HG02798 (cell line): ENCODE data around the gene WFDC12.
"Not testable (repeated sequence)": the region's sequence is repeated elsewhere in the genome, so short reads cannot be mapped to it uniquely, and the experiment has no call there.

Source experiments
- ATAC-seq: cut with Tn5 transposase; IDR thresholded peaks from one replicate; pipeline ENCODE4 v1.9.1; 2021; ENCODE audit warnings: mild to moderate bottlenecking; ENCODE audit not compliant: unreplicated experiment, poor library complexity

Gene WFDC12, protein sequence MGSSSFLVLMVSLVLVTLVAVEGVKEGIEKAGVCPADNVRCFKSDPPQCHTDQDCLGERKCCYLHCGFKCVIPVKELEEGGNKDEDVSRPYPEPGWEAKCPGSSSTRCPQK

DNA sequence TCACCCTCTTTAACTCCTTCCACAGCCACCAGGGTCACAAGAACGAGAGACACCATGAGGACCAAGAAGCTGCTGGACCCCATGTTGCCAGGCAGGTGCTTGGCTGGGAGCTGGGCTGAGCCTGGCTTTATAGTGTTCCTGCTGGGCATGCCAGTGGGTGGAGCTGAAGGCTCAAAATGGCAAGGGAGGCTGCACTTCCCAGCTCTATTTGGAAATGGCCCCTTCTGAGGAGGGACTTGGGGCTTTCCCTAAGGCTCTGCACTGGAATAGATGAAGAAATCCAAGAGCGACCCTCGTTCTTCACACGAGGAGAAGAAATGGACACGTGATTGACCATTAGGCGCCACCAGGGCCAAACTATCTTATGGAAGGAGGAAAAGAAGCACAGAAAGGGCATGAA is at the start of gene WFDC12:
WFDC12 (minus strand) TSS at position 101 of the 400 bp plus-strand sequence; CDS start at position 83, 18 bp downstream.
- no peak for ATAC-seq

DNA sequence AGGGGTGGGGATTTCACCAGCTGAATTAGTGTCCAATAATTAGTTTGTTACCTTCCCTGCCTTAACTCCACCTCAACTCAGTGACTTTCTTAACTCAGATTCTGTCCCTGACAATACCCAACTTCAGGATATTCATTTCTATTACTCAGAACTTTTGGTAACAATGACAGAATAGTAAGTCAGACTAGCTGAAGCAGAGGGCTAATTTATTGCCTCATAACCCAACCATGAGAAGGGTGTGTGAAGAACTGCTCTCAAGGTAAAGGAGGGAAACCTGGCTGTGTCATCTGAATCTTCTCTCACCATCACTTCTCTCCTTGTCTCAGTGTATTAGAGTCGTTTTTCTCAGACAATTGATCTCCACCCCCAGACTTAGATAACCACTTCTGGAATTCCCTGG is 49.3 kb upstream of the WFDC12 start:
- ATAC-seq: no peak

DNA sequence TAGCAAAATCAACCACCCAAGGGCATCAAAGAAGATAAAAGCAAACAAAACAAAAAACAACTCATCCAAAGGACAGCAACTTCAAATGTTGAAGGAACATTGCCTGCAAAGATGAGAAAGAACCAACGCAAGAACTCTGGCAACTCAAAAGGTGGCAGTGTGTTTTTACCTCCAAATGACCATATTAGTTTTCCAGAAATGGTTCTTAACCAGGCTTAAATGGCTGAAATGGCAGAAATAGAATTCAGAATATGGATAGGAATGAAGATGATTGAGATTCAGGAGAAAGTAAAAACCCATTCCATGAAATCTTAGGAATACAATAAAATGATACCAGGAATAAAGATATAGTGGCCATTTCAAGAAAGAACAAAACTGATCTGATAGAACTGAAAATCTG is 40.6 kb upstream of the WFDC12 start:
- no peak for ATAC-seq

DNA sequence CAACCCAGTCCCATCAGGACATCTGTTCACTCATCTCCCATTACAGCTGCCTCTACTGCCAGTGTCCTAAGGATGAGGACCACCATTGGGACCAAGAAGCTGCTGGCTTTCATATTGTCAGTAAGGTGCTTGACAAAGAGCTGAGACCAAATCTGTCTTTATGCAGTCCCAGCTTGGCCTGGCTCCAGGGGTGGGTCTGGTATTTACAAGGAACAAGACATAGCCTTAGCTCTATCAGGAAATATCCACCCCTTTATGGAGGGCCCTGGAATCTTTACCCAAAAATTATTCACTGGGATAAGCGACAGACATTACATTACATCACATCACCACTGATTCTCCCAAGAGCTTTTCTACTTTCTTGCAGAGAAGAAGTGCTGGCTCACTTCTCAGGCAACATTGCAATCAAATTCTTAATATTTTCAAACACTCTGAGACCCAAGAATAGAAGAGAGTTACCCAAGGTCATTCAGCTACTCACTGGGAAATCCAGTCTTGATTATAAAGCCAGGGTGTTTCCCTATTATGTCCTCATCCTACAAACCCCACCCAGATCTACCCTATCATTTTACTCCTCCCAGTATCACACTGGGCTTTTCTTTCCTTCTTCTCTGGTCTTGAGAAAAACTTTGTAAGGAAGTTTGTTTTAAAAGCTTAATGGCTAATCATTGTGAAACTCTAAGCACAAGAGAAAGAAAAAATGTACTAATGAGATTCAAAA is 39.0 kb upstream of the WFDC12 start:
- ATAC-seq: no peak

DNA sequence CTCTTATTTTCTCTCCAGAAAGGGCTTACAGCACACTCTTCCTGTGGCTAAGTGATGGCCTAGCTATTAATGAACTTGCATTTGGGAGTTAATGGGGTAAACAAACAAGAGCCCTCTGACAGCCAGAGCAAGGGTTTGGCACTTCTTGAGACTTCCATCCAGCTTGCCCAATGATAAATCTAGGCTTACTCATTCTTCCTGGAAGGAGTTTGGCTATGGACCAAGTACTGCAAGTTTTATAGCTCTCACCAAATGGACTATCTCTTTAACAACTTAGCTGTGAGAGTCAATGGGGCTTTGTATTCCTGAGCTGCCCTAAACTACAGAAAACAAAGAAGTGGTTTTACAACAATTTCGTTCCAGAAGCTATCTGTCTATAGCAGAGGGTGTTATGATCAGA is 33.7 kb upstream of the WFDC12 start:
- no peak for ATAC-seq

DNA sequence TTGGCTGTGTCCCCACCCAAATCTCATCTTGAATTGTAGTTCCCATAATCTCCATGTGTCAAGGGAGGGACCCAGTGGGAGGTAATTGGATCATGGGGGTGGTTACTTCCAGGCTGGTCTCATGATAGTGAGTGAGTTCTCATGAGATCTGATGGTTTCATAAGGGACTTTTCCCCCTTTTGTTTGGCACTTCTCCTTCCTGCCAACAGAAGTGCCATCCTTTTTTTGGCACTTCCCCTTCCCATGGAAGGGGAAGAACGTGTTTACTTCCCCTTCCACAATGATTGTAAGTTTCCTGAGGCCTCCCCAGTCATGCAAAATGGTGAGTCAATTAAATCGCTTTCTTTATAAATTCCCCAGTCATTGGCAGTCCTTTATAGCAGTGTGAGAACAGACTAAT is 32.4 kb upstream of the WFDC12 start:
- no peak for ATAC-seq

DNA sequence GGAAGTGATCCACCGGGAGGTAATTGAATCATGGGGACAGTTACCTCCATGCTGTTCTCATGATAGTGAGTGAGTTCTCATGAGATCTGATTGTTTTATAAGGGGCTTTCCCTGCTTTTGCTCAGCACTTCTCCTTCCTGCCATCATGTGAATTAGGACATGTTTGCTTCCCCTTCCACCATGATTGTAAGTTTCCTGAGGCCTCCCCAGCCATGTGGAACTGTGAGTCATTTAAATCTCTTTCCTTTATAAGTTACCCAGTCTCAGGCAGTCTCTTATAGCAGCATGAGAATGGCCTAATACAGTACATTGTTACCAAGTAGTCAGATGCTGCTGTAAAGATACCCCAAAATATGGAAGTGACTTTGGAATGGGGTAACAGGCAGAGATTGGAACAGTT is 30.5 kb upstream of the WFDC12 start:
- not testable (repeated sequence) for ATAC-seq

DNA sequence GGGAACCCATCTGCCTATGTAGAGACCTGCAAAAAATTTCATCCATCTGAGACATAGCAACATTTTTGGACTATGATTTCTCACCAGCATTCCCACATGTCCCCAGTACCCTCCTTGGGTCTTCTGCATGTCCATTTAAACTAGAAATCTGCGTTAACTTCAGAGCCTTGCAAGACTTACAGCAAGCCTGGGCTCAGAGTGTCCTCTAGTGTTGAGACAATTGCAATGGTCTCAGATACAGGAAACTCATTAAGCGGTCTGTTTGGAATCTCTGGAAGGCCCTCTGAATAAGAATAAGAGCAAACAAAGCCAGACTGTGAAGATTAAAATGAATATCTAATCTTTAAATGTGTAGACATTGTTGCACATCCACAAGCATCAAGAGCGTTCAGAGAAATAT is 29.9 kb upstream of the WFDC12 start:
- no peak for ATAC-seq

DNA sequence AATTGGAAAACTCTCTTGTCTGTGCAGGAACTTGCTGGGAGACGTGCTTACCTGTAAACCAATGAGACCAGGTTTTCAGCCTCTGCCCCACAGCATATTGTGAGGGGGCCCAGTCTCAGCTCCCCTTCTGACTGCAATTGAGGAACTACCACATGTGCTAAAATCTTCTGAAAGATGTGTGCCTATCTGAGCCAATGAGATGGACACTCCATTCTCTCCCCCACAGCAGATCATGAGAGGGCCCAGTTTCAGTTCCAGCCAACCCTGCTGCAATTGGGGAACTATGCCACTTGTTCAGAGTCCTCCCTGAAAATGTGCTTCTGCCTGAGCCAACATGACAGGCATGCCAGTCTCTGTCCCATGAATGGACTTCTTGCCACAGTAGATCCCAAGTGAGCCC is 29.5 kb upstream of the WFDC12 start:
- ATAC-seq: no peak

DNA sequence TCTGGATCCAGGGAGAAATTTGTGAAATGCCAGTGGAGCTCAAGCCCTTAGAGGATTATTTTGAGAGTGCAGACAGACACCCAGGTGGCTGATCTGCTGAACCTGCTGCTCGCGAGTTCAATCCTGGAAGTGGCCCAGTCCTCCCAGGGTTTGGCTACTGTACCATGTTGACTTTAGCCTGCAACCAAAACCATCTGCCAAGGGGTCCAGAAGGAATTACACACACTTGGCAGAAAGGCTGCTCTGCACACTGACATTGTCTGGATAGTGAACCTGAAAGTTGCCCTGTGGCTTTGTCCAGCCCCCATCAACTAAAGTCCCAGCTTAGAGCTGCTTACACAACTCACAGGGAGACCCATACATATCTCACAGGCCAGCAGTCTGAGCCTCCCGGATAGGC is 28.9 kb upstream of the WFDC12 start:
- ATAC-seq: no peak

DNA sequence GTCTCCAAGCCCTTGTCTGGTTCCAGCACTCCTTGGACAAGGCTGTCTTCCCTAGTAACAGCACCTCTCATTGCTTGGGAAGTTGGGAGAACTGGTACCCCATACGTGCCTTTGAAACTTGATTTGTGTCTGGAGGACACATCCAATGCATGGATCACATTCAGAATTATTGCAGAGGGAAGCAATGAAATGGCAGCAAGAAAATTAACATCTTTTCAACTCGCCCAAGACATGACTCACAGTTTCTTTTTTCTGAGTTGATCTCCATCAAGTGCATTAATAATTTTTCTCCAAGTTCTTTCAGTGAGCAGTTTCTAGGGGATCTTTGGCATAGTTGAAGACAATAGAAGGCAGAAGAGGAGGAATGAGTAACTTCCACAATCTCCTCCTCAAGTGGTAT is 28.1 kb upstream of the WFDC12 start:
- no peak for ATAC-seq

DNA sequence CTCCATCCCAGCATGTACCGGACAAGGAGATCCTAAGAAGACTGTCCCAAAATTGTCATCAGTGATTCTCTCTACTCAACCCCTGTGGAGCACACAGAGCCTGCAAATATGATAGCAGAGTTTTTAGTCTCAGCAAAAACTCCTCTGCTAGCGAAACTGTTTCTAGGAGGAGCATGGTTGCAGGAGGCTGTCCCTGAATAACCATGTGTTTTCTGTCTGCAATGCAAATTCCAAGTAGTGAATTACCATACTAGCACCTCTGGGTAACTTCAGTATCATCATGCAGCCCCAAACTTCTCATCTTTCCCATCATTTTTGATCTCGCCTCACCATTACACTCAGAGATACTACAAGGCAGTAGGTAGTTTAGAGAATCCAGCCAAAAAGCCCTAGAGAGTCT is 24.8 kb upstream of the WFDC12 start:
- ATAC-seq: no peak

DNA sequence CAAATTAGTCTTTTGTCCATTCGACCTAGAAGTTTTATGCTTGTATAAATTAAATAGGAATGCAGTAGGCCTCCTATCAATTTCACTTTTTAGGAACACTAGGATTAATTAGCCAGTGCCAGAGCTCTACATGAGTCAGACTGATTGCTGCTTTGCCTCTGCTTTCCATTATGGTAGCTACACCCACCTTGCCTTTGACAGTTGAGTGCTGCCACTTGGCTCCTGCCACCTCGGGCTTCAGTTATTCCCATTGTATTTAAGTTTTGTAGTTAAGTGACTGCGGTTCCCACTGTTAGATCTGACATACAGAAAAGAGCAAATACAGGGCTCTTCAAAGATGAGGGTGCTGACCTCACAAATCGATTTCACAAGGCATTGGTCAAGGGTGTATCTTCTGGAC is 16.6 kb upstream of the WFDC12 start:
- no peak for ATAC-seq

DNA sequence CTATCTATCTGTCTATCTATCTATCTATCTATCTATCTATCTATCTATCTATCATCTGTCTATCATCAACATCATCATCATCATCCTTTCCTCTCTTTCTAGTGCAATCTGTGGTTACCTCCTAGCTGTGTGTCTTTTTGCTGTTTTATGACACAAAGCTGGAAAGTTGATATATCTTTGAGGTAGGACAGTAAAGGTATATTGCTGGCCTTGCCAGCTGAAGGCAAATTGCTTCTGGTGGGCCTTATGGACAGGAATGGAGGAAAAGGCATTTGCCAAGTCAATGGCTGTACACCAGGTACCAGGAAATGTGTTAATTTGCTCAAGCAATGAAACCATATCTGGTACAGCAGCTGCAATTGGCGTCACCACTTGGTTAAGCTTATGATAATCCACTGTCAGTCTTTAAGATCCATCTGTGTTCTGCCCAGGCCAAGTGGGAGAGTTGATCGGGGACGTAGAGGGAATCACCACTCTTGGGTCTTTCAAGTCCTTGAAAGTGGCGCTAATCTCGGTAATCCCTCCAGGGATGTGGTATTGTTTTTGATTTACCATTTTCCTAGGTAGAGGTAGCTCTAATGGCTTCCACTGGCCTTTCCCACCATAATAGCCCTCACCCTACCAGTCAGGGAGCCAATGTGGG is 15.6 kb upstream of the WFDC12 start:
- ATAC-seq: not testable (repeated sequence)

DNA sequence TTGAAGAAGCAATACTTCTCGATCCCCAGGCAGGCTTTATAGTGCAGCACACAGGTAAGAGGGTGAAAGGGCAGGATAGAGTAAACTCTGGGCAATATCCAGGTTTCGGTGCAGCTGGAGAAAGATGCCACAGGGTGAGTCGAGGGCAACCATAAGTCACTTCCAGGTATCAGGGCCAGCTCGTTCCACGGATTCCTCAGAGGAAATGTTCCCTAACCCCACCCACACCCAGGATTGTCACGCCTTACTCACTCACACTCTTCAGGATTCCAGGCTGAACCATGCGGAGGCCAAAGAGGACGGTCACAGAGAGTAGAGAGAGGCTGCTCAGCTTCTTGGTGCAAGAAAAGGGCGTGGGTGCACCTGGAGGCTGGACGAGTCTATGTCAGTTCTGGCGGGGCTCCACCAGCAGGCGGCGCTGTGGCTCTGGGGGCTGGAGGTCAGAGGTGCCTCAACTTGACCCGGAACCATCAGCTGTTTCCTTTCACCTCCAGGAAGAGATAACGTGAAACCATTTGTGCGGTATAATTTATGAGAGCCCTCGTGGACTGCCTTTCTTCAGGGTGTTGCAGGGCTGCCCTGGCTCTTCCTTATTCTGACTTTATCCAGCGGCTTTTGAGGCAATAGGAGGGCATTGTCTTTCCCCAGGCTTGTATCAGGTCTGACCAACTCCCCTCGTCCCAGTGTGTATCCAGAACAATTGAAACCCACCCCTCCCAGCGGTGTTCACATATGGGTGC is 14.5 kb upstream of the WFDC12 start:
- ATAC-seq: no peak

DNA sequence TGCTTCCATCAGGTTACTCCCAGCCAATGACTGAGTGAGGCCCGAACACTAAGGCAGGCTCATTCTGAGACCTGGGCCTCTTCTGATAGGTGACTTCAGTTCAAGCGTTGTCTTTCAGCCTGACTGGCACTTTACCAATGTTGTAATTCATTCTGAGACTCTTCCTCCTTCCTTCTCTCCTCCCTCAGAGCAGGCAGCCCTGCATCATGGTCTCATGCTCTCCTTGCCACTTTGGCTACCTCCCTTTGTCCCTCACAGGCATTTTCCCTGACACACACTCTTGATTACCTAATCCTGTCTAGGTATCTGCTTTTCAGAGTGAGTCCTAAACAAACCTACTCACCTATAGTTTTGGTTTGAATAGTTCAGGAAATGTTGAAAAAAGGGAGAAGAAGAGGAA is 12.6 kb upstream of the WFDC12 start:
- ATAC-seq: no peak

DNA sequence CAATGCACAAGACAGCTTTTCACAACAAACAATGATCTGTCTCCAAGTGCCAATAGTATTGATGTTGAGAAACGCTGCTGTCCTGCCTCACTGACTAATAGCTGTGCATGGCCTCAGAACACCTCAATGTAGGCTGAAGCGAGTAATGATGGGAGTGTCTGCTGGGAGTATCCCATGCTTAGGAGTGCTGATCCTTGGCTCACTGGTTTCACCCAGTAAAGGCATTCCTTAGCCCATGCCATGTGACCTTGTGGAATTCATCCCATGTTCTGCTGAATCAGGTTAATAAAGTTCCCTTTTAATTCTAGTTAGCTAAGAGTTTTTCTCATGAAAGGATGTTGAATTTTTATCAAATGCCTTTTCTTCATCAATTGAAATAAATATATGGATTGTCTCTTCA is 3.8 kb upstream of the WFDC12 start:
- ATAC-seq: no peak

DNA sequence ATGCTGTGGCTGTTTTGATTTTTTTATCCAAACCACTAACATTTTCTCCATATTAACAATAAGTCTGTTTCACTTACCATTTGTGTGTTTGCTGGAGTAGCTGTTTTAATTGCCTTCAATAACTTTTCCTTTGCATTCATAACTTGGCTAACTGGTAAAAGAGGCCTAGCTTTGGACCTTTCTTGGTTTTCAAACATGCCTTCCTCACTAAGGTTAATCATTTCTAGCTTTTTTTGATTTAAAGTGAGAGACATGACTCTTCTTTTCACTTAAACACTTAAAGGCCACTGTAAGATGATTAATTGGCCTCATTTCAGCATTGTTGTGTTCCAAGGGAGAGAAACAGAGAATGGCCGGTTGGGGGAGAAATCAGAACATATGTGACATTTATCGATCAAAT is 2.9 kb downstream of the WFDC12 start:
- ATAC-seq: no peak

DNA sequence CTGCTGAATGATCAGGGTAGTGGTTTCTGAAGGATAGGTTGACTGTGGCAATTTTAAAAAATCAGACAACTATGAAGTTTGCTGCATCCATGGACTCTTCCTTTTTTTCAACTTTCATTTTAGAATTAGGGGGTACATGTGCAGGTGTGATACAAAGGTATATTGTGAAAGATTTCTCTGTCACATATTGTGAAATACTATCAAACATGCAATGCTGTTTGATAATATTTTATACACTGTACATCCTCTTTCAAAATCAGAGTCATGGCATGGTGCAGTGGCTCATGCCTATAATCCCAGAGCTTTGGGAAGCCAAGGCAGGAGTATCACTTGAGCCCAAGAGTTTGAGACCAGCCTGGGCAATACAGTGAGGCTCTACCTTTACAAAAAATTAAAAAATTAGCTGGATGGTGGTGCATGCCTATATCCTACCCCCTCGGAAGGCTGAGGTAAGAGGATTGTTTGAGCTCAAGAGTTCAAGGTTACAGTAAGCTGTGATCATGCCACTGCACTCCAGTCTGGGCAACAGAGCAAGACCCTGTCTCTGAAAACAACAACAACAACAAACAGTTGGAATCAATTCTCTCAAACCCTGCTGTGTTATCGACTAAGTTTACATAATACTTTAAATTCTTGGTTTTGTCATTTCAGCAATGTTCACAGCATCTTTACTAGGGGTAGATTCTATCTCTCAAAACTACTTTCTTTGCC is 4.6 kb downstream of the WFDC12 start:
- no peak for ATAC-seq

DNA sequence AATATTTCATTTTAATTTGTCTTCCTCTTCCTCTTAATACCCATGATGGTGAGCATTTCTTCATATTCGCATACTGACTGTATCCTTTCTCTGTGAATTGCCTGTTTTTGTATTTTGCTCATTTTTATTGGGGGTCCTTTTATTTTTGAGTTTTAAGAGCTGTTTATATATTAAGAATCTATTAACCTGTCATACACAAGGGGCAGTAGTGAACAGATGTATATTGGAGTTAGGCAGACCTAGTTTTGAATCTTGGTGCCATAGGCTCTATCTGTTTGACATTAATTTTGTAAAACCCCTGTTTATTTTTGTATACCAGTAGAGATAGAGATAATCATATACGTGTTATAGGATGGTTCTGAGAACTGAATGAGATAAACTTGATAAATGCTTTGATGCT is 6.2 kb downstream of the WFDC12 start:
- ATAC-seq: no peak

DNA sequence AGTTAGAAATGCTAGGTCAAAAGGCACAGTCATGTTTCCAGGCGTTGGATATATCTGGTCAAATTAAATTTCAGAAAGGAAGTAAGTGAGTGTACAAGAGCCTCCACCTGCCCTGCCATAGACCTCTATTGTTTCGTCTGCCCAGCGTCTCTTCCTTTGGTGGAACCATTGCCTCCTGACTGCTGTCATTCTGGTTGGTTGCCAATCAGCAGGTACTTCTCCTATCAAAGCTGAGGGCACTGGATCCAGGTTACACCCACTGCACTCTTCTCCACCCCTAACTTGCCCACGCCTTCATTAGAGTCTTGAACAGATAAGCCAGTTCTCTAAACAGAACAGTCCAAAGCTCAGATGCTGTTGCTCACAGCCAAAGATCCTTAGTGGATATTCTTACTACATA is 6.7 kb downstream of the WFDC12 start:
- no peak for ATAC-seq
